Testis (tissue), 2 donors: Measurements from ENCODE around the gene AK9.

Experiments
- POLR2A ChIP-seq: fragments of 450-650 bp; IDR thresholded peaks from one replicate; pipeline ENCODE4 v1.6.1; 2017; ENCODE audit warnings: antibody characterized with exemption, mild to moderate bottlenecking, moderate library complexity
- TF ChIP-seq, protein P1 (sequence below), 3 experiments: fragments of 450-650 bp in 2 of 3; fragments of 200-600 bp in 1 of 3; sonication (generic) in 1 of 3; IDR thresholded peaks; one replicate each; pipeline ENCODE4 v1.5.1; 2016 to 2019; ENCODE audit warnings: antibody characterized with exemption in 3 of 3, mild to moderate bottlenecking in 2 of 3, moderate library complexity in 1 of 3

DNA sequence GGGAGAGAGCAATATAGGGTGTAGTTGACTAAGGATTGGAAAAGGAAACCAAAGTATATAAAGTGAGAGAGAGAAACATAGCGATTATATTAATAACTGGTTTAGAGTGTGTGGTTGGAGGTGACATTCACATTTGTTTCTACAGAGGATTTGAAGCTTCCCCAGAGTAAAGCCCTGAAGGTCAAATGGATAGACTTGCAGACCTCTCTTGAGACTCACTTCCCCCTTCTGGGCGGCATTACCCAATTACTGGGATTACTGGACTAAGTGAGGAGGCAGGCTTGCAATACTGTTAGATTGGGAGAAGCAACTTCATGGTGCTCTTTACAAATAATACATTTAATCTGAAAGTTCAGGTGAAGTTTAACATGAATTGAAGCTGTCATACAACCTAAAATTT is 10.8 kb upstream of the AK9 start:
- TF ChIP-seq, protein P1, sequence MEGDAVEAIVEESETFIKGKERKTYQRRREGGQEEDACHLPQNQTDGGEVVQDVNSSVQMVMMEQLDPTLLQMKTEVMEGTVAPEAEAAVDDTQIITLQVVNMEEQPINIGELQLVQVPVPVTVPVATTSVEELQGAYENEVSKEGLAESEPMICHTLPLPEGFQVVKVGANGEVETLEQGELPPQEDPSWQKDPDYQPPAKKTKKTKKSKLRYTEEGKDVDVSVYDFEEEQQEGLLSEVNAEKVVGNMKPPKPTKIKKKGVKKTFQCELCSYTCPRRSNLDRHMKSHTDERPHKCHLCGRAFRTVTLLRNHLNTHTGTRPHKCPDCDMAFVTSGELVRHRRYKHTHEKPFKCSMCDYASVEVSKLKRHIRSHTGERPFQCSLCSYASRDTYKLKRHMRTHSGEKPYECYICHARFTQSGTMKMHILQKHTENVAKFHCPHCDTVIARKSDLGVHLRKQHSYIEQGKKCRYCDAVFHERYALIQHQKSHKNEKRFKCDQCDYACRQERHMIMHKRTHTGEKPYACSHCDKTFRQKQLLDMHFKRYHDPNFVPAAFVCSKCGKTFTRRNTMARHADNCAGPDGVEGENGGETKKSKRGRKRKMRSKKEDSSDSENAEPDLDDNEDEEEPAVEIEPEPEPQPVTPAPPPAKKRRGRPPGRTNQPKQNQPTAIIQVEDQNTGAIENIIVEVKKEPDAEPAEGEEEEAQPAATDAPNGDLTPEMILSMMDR (IDR thresholded peaks at IDR 0.05): no peak
- no peak for TF ChIP-seq POLR2A
